WTC11 (cell line): ENCODE results near the gene CPVL. TPM values are rescaled to one million over a fixed set of nuclear protein-coding genes. Genes with fewer than 3 reads are reported as not detected.

Experiments used
- ATAC-seq: fragments of 200-7000 bp; cut with Tn5 transposase; 2 replicates; pipeline ENCODE4 v1.10.0; 2021; ENCODE audit warnings: mild to moderate bottlenecking, moderate library complexity
- CTCF ChIA-PET: fragments of 300-600 bp; sonication (Branson Sonifier 250); formaldehyde crosslinking; loops from one replicate; lab custom pipeline; 2021; ENCODE audit warnings: antibody characterized with exemption; lab: Charles Lee
- POLR2A ChIA-PET: fragments of 350-600 bp; sonication (Branson Sonifier 250); formaldehyde crosslinking; loops from one replicate; lab custom pipeline; 2021; ENCODE audit warnings: antibody characterized with exemption; lab: Charles Lee
- DNase-seq: peaks from one replicate; pipeline ENCODE4 v3.0.0; 2021; ENCODE audit warnings: low spot score
- H3K27ac Mint-ChIP-seq: 2 replicates; pipeline ENCODE4 v1.8.0; 2021; ENCODE audit warnings: mixed read lengths
- H3K27me3 Mint-ChIP-seq: 2 replicates; pipeline ENCODE4 v1.8.0; 2021; ENCODE audit warnings: low read depth, mild to moderate bottlenecking, moderate library complexity, mixed read lengths
- H3K36me3 Mint-ChIP-seq: 2 replicates; pipeline ENCODE4 v1.8.0; 2021; ENCODE audit warnings: mixed read lengths
- H3K4me1 Mint-ChIP-seq: 2 replicates; pipeline ENCODE4 v1.8.0; 2022; ENCODE audit warnings: mixed read lengths
- H3K4me3 Mint-ChIP-seq: 2 replicates; pipeline ENCODE4 v1.8.0; 2021; ENCODE audit warnings: mild to moderate bottlenecking, moderate library complexity, mixed read lengths
- H3K9me3 Mint-ChIP-seq: 2 replicates; pipeline ENCODE4 v1.8.0; 2021; ENCODE audit warnings: mixed read lengths
- CDX4 ChIP-seq: fragments of 250-450 bp; sonication (Bioruptor Pico); IDR thresholded peaks from 2 replicates; pipeline ENCODE4 v1.9.0; 2021; ENCODE audit warnings: moderate library complexity, mild to moderate bottlenecking, inconsistent platforms, borderline replicate concordance
- ETV6 ChIP-seq: sonication (generic); formaldehyde crosslinking; IDR thresholded peaks from 2 replicates; pipeline ENCODE4 v1.8.1; 2022; ENCODE audit warnings: mild to moderate bottlenecking, missing genetic modification reagents
- HMGXB4 ChIP-seq: sonication (generic); formaldehyde crosslinking; IDR thresholded peaks from 2 replicates; pipeline ENCODE4 v1.8.1; 2023; ENCODE audit warnings: mild to moderate bottlenecking, moderate library complexity, missing genetic modification reagents
- IRF2 ChIP-seq: sonication (generic); formaldehyde crosslinking; IDR thresholded peaks from 2 replicates; pipeline ENCODE4 v1.8.0; 2022; ENCODE audit warnings: low read depth, missing genetic modification reagents, borderline replicate concordance
- KAT7 ChIP-seq: sonication (generic); formaldehyde crosslinking; IDR thresholded peaks from 2 replicates; pipeline ENCODE4 v1.8.1; 2023; ENCODE audit warnings: missing genetic modification reagents, mild to moderate bottlenecking, borderline replicate concordance
- NFYB ChIP-seq: sonication (generic); formaldehyde crosslinking; conservative IDR thresholded peaks from 2 replicates; pipeline ENCODE4 v1.8.0; 2022; ENCODE audit warnings: low read depth, missing genetic modification reagents
- NR3C1 ChIP-seq: sonication (generic); formaldehyde crosslinking; conservative IDR thresholded peaks from 2 replicates; pipeline ENCODE4 v1.8.1; 2023; ENCODE audit warnings: low read depth, mild to moderate bottlenecking, missing genetic modification reagents
- PRDM15 ChIP-seq: sonication (generic); formaldehyde crosslinking; IDR thresholded peaks from 2 replicates; pipeline ENCODE4 v1.8.0; 2022; ENCODE audit warnings: missing genetic modification reagents
- SP1 ChIP-seq: sonication (generic); formaldehyde crosslinking; conservative IDR thresholded peaks from 2 replicates; pipeline ENCODE4 v1.8.1; 2022; ENCODE audit warnings: missing genetic modification reagents
- USF1 ChIP-seq: sonication (generic); formaldehyde crosslinking; IDR thresholded peaks from 2 replicates; pipeline ENCODE4 v1.8.0; 2022; ENCODE audit warnings: mild to moderate bottlenecking, missing genetic modification reagents
- USF2 ChIP-seq: sonication (generic); formaldehyde crosslinking; IDR thresholded peaks from 2 replicates; pipeline ENCODE4 v1.8.1; 2023; ENCODE audit warnings: mild to moderate bottlenecking, missing genetic modification reagents, moderate library complexity
- ZBTB21 ChIP-seq: sonication (generic); formaldehyde crosslinking; IDR thresholded peaks from 2 replicates; pipeline ENCODE4 v1.8.1; 2023; ENCODE audit warnings: mild to moderate bottlenecking, missing genetic modification reagents, borderline replicate concordance
- ZNF121 ChIP-seq: sonication (generic); formaldehyde crosslinking; IDR thresholded peaks from 2 replicates; pipeline ENCODE4 v1.8.0; 2023; ENCODE audit warnings: missing genetic modification reagents
- ZNF263 ChIP-seq: sonication (generic); formaldehyde crosslinking; IDR thresholded peaks from 2 replicates; pipeline ENCODE4 v1.8.1; 2022; ENCODE audit warnings: low read depth, mild to moderate bottlenecking, moderate library complexity, missing genetic modification reagents
- ZNF396 ChIP-seq: fragments of 250-450 bp; sonication (Bioruptor Pico); IDR thresholded peaks from 2 replicates; pipeline ENCODE4 v1.8.0; 2021; ENCODE audit warnings: mild to moderate bottlenecking, moderate library complexity, borderline replicate concordance
- total RNA-seq: library from RNA; stranded (reverse); gene quantifications from 3 replicates; pipeline ENCODE4 v1.2.3, GENCODE V29; 2021

CPVL gene
- total RNA-seq, 1 experiment from 2014 or later: 34.2 TPM

- Mint-ChIP-seq H3K4me3 (no peak overlapping the region), H3K4me1 (peaks cover 20% of the 10 kb centered on the region), H3K27ac (no peak overlapping the region), H3K27me3 (peaks cover 23% of the 10 kb centered on the region), H3K36me3 (no peaks in the 10 kb centered on the region), H3K9me3 (no peaks in the 10 kb centered on the region)
- ChIA-PET POLR2A (no interaction called here), CTCF (no interaction called here)
- TF ChIP-seq PRDM15 (CRISPR knock-in tag) (no peak), ZNF263 (CRISPR knock-in tag) (no peak)
- ATAC-seq: no peak
- no peak for DNase-seq
Measured at GRCh38 chr7:28964056-28964455, 182.3 kb downstream of the CPVL start.

GRCh38 chr7:28961972-28962371, 184.4 kb downstream of the CPVL start:
- TF ChIP-seq CDX4 (CRISPR knock-in tag) (no peak), ZNF121 (CRISPR knock-in tag) (no peak), ZNF396 (CRISPR knock-in tag) (no peak), HMGXB4 (no peak), ETV6 (no peak), PRDM15 (CRISPR knock-in tag) (peak; percentile 92), USF2 (CRISPR knock-in tag) (no peak), IRF2 (no peak), NFYB (CRISPR knock-in tag) (no peak), ZBTB21 (no peak), SP1 (CRISPR knock-in tag) (0 out of 2 replicates have a peak, but pooled peaks have one; percentile 20), NR3C1 (no peak), KAT7 (CRISPR knock-in tag) (no peak), USF1 (CRISPR knock-in tag) (no peak)
- Mint-ChIP-seq H3K9me3 (no peaks in the 10 kb centered on the region), H3K4me1 (peaks cover 34% of the 10 kb centered on the region), H3K27ac (no peak overlapping the region), H3K27me3 (peaks cover 44% of the 10 kb centered on the region), H3K36me3 (no peaks in the 10 kb centered on the region), H3K4me3 (no peak overlapping the region)
- CTCF ChIA-PET: interaction anchor here (0.6 to 3.3 kb wide), 9 partner anchors 19 to 650 kb away, joined by 3 to 29 read pairs (median 4); no protein-coding TSS in a partner anchor
- ATAC-seq (peak; percentile 79), DNase-seq (peak; percentile 60)
- POLR2A ChIA-PET: interaction anchor here (0.7 kb wide), 1 partner anchor 28 kb away, joined by 3 read pairs; no protein-coding TSS in a partner anchor
